PC-9 (cell line): ENCODE measurements around the gene PTPRF.

Experiments
- EZH2 ChIP-seq: fragments of 200-600 bp; sonication (generic); IDR thresholded peaks from 2 replicates; pipeline ENCODE4 v1.8.0; 2017; ENCODE audit warnings: antibody characterized with exemption, low read depth
- TF ChIP-seq, protein P1 (sequence below): fragments of 200-600 bp; sonication (generic); conservative IDR thresholded peaks from 2 replicates; pipeline ENCODE4 v1.6.1; 2017; ENCODE audit warnings: mixed run types, antibody characterized with exemption, mild to moderate bottlenecking, moderate library complexity

GRCh38 chr1:43622471-43622870, 91.8 kb downstream of the PTPRF start:
- TF ChIP-seq, protein P1, sequence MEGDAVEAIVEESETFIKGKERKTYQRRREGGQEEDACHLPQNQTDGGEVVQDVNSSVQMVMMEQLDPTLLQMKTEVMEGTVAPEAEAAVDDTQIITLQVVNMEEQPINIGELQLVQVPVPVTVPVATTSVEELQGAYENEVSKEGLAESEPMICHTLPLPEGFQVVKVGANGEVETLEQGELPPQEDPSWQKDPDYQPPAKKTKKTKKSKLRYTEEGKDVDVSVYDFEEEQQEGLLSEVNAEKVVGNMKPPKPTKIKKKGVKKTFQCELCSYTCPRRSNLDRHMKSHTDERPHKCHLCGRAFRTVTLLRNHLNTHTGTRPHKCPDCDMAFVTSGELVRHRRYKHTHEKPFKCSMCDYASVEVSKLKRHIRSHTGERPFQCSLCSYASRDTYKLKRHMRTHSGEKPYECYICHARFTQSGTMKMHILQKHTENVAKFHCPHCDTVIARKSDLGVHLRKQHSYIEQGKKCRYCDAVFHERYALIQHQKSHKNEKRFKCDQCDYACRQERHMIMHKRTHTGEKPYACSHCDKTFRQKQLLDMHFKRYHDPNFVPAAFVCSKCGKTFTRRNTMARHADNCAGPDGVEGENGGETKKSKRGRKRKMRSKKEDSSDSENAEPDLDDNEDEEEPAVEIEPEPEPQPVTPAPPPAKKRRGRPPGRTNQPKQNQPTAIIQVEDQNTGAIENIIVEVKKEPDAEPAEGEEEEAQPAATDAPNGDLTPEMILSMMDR = no peak
- no peak for TF ChIP-seq EZH2
